IMR-90 (cell line): ENCODE data around the gene CLC. TPM values are rescaled to one million over a fixed set of nuclear protein-coding genes. Genes with fewer than 3 reads are reported as not detected.

Source experiments
- ATAC-seq: fragments of 200-7000 bp; cut with Tn5 transposase; 2 replicates; pipeline ENCODE4 v1.9.1; 2020; ENCODE audit warnings: low read depth, mild to moderate bottlenecking, moderate library complexity
- BruUV-seq: library from RNA; stranded (reverse); fragments of 400-500 nt; replicated peaks from 2 replicates; lab custom pipeline; 2021; lab: Mats Ljungman, UMichigan
- CTCF ChIA-PET: fragments of 300-600 bp; formaldehyde crosslinking; extraction: SDS; loops from one replicate; lab custom pipeline; 2021; ENCODE audit warnings: antibody characterized with exemption; lab: Yijun Ruan, JAX
- POLR2A ChIA-PET: fragments of 300-600 bp; sonication (Branson Sonifier 250); formaldehyde crosslinking; loops from one replicate; lab custom pipeline; 2022; ENCODE audit warnings: antibody characterized with exemption; ENCODE audit not compliant: unreplicated experiment; lab: Charles Lee
- DNase-seq: peaks from one replicate; pipeline ENCODE4 v3.0.0; 2013
- H2AFZ ChIP-seq: replicated peaks from 2 replicates; pipeline ENCODE3; 2013; ENCODE audit warnings: low read length, mild to moderate bottlenecking; ENCODE audit not compliant: poor library complexity
- H2AK5ac ChIP-seq: 2 replicates; pipeline ENCODE4 v1.6.1; 2013; ENCODE audit warnings: low read depth, low read length, inconsistent platforms
- H2AK9ac ChIP-seq: replicated peaks from 2 replicates; pipeline ENCODE3; 2013; ENCODE audit warnings: mild to moderate bottlenecking, low read depth, low read length, moderate library complexity; ENCODE audit not compliant: poor library complexity
- H2BK120ac ChIP-seq: 2 replicates; pipeline ENCODE4 v1.6.1; 2013; ENCODE audit warnings: low read depth, low read length, inconsistent platforms
- H2BK15ac ChIP-seq: 3 replicates; pipeline ENCODE4 v1.6.1; 2013; ENCODE audit warnings: low read depth, low read length, inconsistent platforms
- H2BK20ac ChIP-seq: 2 replicates; pipeline ENCODE4 v1.6.1; 2013; ENCODE audit warnings: low read depth, mild to moderate bottlenecking, inconsistent platforms, low read length, moderate library complexity
- H2BK5ac ChIP-seq: 2 replicates; pipeline ENCODE4 v1.6.1; 2013; ENCODE audit warnings: mild to moderate bottlenecking, low read depth, low read length, inconsistent platforms; ENCODE audit not compliant: poor library complexity, severe bottlenecking
- H3K14ac ChIP-seq: replicated peaks from 2 replicates; pipeline ENCODE4 v1.6.1; 2013; ENCODE audit warnings: low read depth, low read length, inconsistent platforms
- H3K18ac ChIP-seq: 2 replicates; pipeline ENCODE4 v1.6.1; 2013; ENCODE audit warnings: low read depth, low read length, control low read depth
- H3K23ac ChIP-seq: 2 replicates; pipeline ENCODE4 v1.6.1; 2013; ENCODE audit warnings: low read depth, low read length, inconsistent platforms
- H3K27ac ChIP-seq: 2 replicates; pipeline ENCODE4 v1.5.1; 2013; ENCODE audit warnings: mild to moderate bottlenecking, control low read depth, low read length; ENCODE audit not compliant: insufficient read depth
- H3K27me3 ChIP-seq: 2 replicates; pipeline ENCODE4 v1.6.1; 2013; ENCODE audit warnings: low read length; ENCODE audit not compliant: control insufficient read depth, insufficient read depth
- H3K36me3 ChIP-seq: 2 replicates; pipeline ENCODE4 v1.6.1; 2013; ENCODE audit warnings: low read length, mixed read lengths; ENCODE audit not compliant: control insufficient read depth, insufficient read depth
- H3K4ac ChIP-seq: 2 replicates; pipeline ENCODE4 v1.6.1; 2013; ENCODE audit warnings: low read depth, low read length, inconsistent platforms
- H3K4me1 ChIP-seq: 2 replicates; pipeline ENCODE4 v1.6.1; 2013; ENCODE audit warnings: low read length, mixed read lengths; ENCODE audit not compliant: control insufficient read depth, insufficient read depth
- H3K4me2 ChIP-seq: 2 replicates; pipeline ENCODE4 v1.6.1; 2013; ENCODE audit warnings: low read depth, mild to moderate bottlenecking, control low read depth, low read length, moderate library complexity
- H3K4me3 ChIP-seq: 2 replicates; pipeline ENCODE4 v1.5.1; 2013; ENCODE audit warnings: low read depth, mild to moderate bottlenecking, control low read depth, low read length, moderate library complexity; ENCODE audit not compliant: insufficient read depth
- H3K56ac ChIP-seq: 2 replicates; pipeline ENCODE4 v1.6.1; 2013; ENCODE audit warnings: low read length, inconsistent platforms; ENCODE audit not compliant: insufficient read depth; ENCODE audit errors: extremely low read depth
- H3K79me1 ChIP-seq, 2 experiments: 2 replicates each; pipeline ENCODE4 v1.6.1; 2013; ENCODE audit warnings: low read length in 2 of 2, inconsistent platforms in 1 of 2, low read depth in 1 of 2
- H3K9ac ChIP-seq: 2 replicates; pipeline ENCODE4 v1.6.1; 2013; ENCODE audit warnings: low read depth, low read length, control low read depth
- H3K9me1 ChIP-seq: 2 replicates; pipeline ENCODE4 v1.6.1; 2013; ENCODE audit warnings: low read length, inconsistent platforms; ENCODE audit not compliant: insufficient read depth
- H3K9me3 ChIP-seq: 2 replicates; pipeline ENCODE4 v1.6.1; 2013; ENCODE audit warnings: low read length; ENCODE audit not compliant: control insufficient read depth, insufficient read depth
- H4K20me1 ChIP-seq: 2 replicates; pipeline ENCODE4 v1.6.1; 2013; ENCODE audit warnings: low read length, inconsistent platforms; ENCODE audit not compliant: insufficient read depth
- H4K5ac ChIP-seq: 2 replicates; pipeline ENCODE4 v1.6.1; 2013; ENCODE audit warnings: mild to moderate bottlenecking, low read depth, low read length, control low read depth
- H4K8ac ChIP-seq, 2 experiments: 2 replicates each; pipeline ENCODE4 v1.6.1; 2013; ENCODE audit warnings: low read depth in 2 of 2, low read length in 2 of 2, control low read depth in 1 of 2, inconsistent platforms in 1 of 2
- H4K91ac ChIP-seq: 2 replicates; pipeline ENCODE4 v1.6.1; 2013; ENCODE audit warnings: low read depth, low read length, inconsistent platforms; ENCODE audit not compliant: insufficient read depth
- FOS ChIP-seq: fragments of 150-350 bp; IDR thresholded peaks from 2 replicates; pipeline ENCODE4 v1.6.1; 2016; ENCODE audit warnings: low read depth, low read length
- MAZ ChIP-seq: IDR thresholded peaks from 2 replicates; pipeline ENCODE4 v1.6.1; 2012; ENCODE audit warnings: low read depth, mild to moderate bottlenecking, low read length, improper control_type of control experiment, moderate library complexity, borderline replicate concordance
- MXI1 ChIP-seq: IDR thresholded peaks from 2 replicates; pipeline ENCODE4 v1.6.1; 2012; ENCODE audit warnings: low read depth, mild to moderate bottlenecking, low read length, moderate library complexity, borderline replicate concordance
- NFE2L2 ChIP-seq: fragments of 150-350 bp; IDR thresholded peaks from 2 replicates; pipeline ENCODE4 v1.6.1; 2016; ENCODE audit warnings: low read depth, mild to moderate bottlenecking, low read length
- RCOR1 ChIP-seq: IDR thresholded peaks from 2 replicates; pipeline ENCODE4 v1.6.1; 2012; ENCODE audit warnings: mild to moderate bottlenecking, low read length, improper control_type of control experiment; ENCODE audit not compliant: insufficient replicate concordance
- SMC3 ChIP-seq: fragments of 150-350 bp; IDR thresholded peaks from 2 replicates; pipeline ENCODE4 v1.6.1; 2016; ENCODE audit warnings: low read depth, mild to moderate bottlenecking, antibody characterized with exemption, low read length, moderate library complexity
- USF2 ChIP-seq: fragments of 150-350 bp; IDR thresholded peaks from 2 replicates; pipeline ENCODE4 v1.6.1; 2017; ENCODE audit warnings: mild to moderate bottlenecking, antibody characterized with exemption, low read length, low read depth
- WGBS, 2 experiments: methylation state at CpG; one replicate each; pipeline versions ENCODE4 v1.1.5 to v1.1.7; 2013; ENCODE audit warnings: missing lambda C conversion rate in 2 of 2; ENCODE audit not compliant: insufficient read length in 1 of 2; ENCODE audit errors: extremely low coverage in 2 of 2; 5-methylcytosine and 5-hydroxymethylcytosine counted together
- dilution Hi-C: fragments of 300-500 bp; cut with HindIII; formaldehyde crosslinking; loops from one replicate; pipeline ENCODE4 v1.14.3; 2018; ENCODE audit warnings: low sequenced_read_pairs; ENCODE audit not compliant: unreplicated experiment
- in situ Hi-C: fragments of 300-500 bp; cut with MboI; formaldehyde crosslinking; loops from 3 replicates; pipeline ENCODE4 v1.14.3; 2019; ENCODE audit warnings: low sequenced_read_pairs, inconsistent platforms, mixed read lengths
- intact Hi-C: fragments of 100-400 bp; cut with micrococcal nuclease; formaldehyde crosslinking; loops from 2 replicates; pipeline ENCODE4 v1.10.0; 2022
- polyA plus RNA-seq, 3 experiments: library from polyadenylated mRNA; depleted of rRNA; stranded (reverse); fragments of >200 nt; gene quantifications; 2 replicates each; pipeline ENCODE4 v1.2.3, GENCODE V29; 2012; ENCODE audit warnings: low replicate concordance in 1 of 3
- total RNA-seq: library from RNA; depleted of rRNA; stranded (reverse); fragments of >200 nt; gene quantifications from 2 replicates; pipeline ENCODE4 v1.2.3, GENCODE V29; 2012

Gene CLC
- total and polyA plus RNA-seq, 2 of the 4 experiments (the other 2 are of a cell fraction): not detected

GRCh38 chr19:39735688-39736087 is 2.1 kb downstream of the CLC start:
- DNase-seq: no peak
- Histone ChIP-seq H3K9me1 (no peaks in the 10 kb centered on the region), H3K9ac (no peak overlapping the region), H3K79me1 (no peaks in the 10 kb centered on the region), H2AK5ac (no peak overlapping the region), H2AK9ac (no peak overlapping the region), H4K5ac (no peak overlapping the region), H4K8ac (no peak overlapping the region), H3K56ac (no peak overlapping the region), H3K4me2 (no peak overlapping the region), H3K18ac (no peak overlapping the region), H2BK15ac (no peak overlapping the region), H2BK5ac (no peak overlapping the region), H2AFZ (no peak overlapping the region), H4K20me1 (no peaks in the 10 kb centered on the region), H2BK20ac (no peak overlapping the region), H3K36me3 (no peaks in the 10 kb centered on the region), H3K9me3 (no peaks in the 10 kb centered on the region), H3K27me3 (no peaks in the 10 kb centered on the region), H4K91ac (no peak overlapping the region), H2BK120ac (no peak overlapping the region), H3K27ac (no peak overlapping the region), H3K14ac (no peak overlapping the region), H3K4me1 (no peaks in the 10 kb centered on the region), H3K4ac (no peak overlapping the region), H3K4me3 (no peak overlapping the region), H3K23ac (no peak overlapping the region)
- BruUV-seq: no TSS peak
- CTCF ChIA-PET: no interaction called here
- no peak for TF ChIP-seq SMC3
- TF ChIP-seq FOS: no peak
- no peak for TF ChIP-seq NFE2L2
- no peak for TF ChIP-seq USF2
- TF ChIP-seq MXI1: no peak
- TF ChIP-seq MAZ: no peak
- TF ChIP-seq RCOR1: no peak
- dilution Hi-C loops: no loop called here
- POLR2A ChIA-PET: no interaction called here
- intact Hi-C loops: no loop called here
- no CpG with 5 or more reads among the region's 3 CpGs for WGBS, 2 experiments
- ATAC-seq: no peak
- in situ Hi-C loops: no loop called here
